DND-41 (cell line): ENCODE measurements around the gene TWF2.
A peak's percentile ranks its signal among the peaks of the same experiment; 100 is the strongest.

ENCODE experiments used
- ATAC-seq: fragments of 200-7000 bp; cut with Tn5 transposase; 3 replicates; pipeline ENCODE4 v1.9.1; 2021; ENCODE audit warnings: low read depth; ENCODE audit not compliant: insufficient read depth
- DNase-seq: peaks from one replicate; pipeline ENCODE4 v3.0.0-alpha.2; 2020
- H2AFZ ChIP-seq: 2 replicates; pipeline ENCODE4 v1.6.0; 2012; ENCODE audit warnings: low read depth, low read length
- H3K27ac ChIP-seq: 2 replicates; pipeline ENCODE4 v1.5.1; 2012; ENCODE audit warnings: low read length, inconsistent platforms
- H3K27me3 ChIP-seq: fragments of 200-600 bp; sonication (generic); 2 replicates; pipeline ENCODE4 v1.6.0; 2012; ENCODE audit warnings: low read length, mild to moderate bottlenecking, inconsistent platforms; ENCODE audit not compliant: insufficient read depth, poor library complexity
- H3K36me3 ChIP-seq: 2 replicates; pipeline ENCODE4 v1.5.1; 2012; ENCODE audit warnings: low read length, inconsistent platforms; ENCODE audit not compliant: insufficient read depth
- H3K4me1 ChIP-seq: 2 replicates; pipeline ENCODE4 v1.5.1; 2012; ENCODE audit warnings: mild to moderate bottlenecking, low read length; ENCODE audit not compliant: insufficient read depth
- H3K4me2 ChIP-seq: 2 replicates; pipeline ENCODE4 v1.6.0; 2012; ENCODE audit warnings: mild to moderate bottlenecking, moderate library complexity, low read length, inconsistent platforms; ENCODE audit not compliant: insufficient read depth
- H3K4me3 ChIP-seq, 2 experiments: fragments of 200-600 bp in 1 of 2; shearing (Covaris generic) in 1 of 2; 2 replicates each; pipeline ENCODE4 v1.5.1; 2012 to 2016; ENCODE audit warnings: inconsistent platforms in 2 of 2, low read length in 2 of 2, mild to moderate bottlenecking in 2 of 2, low read depth in 1 of 2, moderate library complexity in 1 of 2
- H3K79me2 ChIP-seq: 2 replicates; pipeline ENCODE4 v1.6.0; 2012; ENCODE audit warnings: low read length, inconsistent platforms; ENCODE audit not compliant: insufficient read depth
- H3K9ac ChIP-seq: 2 replicates; pipeline ENCODE4 v1.6.0; 2012; ENCODE audit warnings: low read depth, mild to moderate bottlenecking, inconsistent platforms, low read length, moderate library complexity
- H3K9me3 ChIP-seq: 2 replicates; pipeline ENCODE4 v1.5.1; 2012; ENCODE audit warnings: low read length, moderate library complexity, mild to moderate bottlenecking, inconsistent platforms; ENCODE audit not compliant: insufficient read depth, severe bottlenecking
- H4K20me1 ChIP-seq: 2 replicates; pipeline ENCODE4 v1.6.0; 2012; ENCODE audit warnings: low read length; ENCODE audit not compliant: insufficient read depth
- CTCF ChIP-seq: IDR thresholded peaks from 2 replicates; pipeline ENCODE4 v1.5.1; 2012; ENCODE audit warnings: borderline replicate concordance, low read length, moderate library complexity, mild to moderate bottlenecking; ENCODE audit not compliant: poor library complexity, severe bottlenecking; ENCODE audit errors: extremely low read depth
- EZH2 ChIP-seq: IDR thresholded peaks from 3 replicates; pipeline ENCODE4 v1.6.1; 2012; ENCODE audit warnings: borderline replicate concordance, low read depth, mild to moderate bottlenecking, moderate library complexity, low read length, inconsistent platforms; ENCODE audit not compliant: severe bottlenecking

TWF2 gene

DNA sequence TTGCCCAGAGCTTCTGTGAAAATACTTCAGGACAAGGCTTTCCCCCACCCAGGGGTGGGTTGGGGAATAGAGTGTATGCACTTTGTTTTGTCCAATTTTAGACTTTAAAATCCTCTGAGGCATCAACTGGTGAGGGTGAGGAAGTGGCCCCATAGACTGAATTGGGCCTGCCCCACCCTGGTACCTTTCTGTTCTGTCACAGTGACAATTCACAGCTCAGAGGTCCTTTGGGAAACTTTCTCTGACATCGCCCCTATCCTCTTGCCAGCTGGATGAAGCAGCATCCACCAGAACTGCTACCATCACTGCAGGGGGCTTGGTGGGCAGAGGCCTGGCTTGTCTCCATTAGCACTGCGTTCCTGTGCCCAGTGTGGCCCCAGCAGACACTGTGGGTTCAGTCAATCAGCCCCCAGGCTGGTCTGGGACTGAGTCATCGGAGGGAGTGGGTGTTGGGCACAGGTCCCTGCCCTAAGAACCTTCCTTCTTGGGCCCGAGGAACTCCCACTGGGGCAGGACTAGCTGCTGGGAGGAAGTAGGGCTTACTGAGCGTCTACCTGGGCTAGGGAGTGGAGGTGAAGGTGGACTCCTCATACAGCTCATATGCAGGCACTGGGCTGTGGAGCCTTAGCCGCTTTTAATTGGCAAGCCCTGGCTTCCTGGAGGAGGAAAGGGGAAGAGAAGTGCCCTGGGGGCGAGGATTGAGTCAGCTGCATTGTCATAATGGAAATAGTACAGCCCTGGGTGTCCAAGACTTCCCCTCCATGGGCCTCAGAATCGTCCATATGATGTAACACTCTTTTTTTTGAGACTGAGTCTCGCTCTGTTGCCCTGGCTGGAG lies 5.1 kb upstream of the TWF2 start:
- no peak overlapping the region for H3K4me3 ChIP-seq
- peaks cover 49% of the 10 kb centered on the region for H3K4me1 ChIP-seq
- peaks cover 15% of the 10 kb centered on the region for H3K79me2 ChIP-seq
- no peaks in the 10 kb centered on the region for H3K9me3 ChIP-seq
- H3K36me3 ChIP-seq, result peaks cover 7% of the 10 kb centered on the region
- H3K9ac ChIP-seq, result no peak overlapping the region
- H2AFZ ChIP-seq, result no peak overlapping the region
- TF ChIP-seq CTCF, result no peak
- TF ChIP-seq EZH2, result no peak
- ATAC-seq (no peak), DNase-seq (no peak)
- H3K4me2 ChIP-seq, result 0 out of 2 replicates have a peak overlapping the region, but pooled peaks have one; percentile 89
- no peak overlapping the region; the same call in 1 of the 2 replicates for H3K27ac ChIP-seq
- H4K20me1 ChIP-seq, result peaks cover 9% of the 10 kb centered on the region
- H3K27me3 ChIP-seq, result no peaks in the 10 kb centered on the region

- H3K4me2 ChIP-seq, result no peak overlapping the region
Observed at GRCh38 chr3:52242039-52242438, 3.1 kb upstream of the TWF2 start.

GRCh38 chr3:52240886-52241370 lies 2.0 kb upstream of the TWF2 start:
- peak overlapping the region; percentile 86 for H3K27ac ChIP-seq
- no peak for TF ChIP-seq EZH2
- TF ChIP-seq CTCF, result no peak
- H3K4me2 ChIP-seq, result peak overlapping the region; percentile 91
- H3K36me3 ChIP-seq, result no peaks in the 10 kb centered on the region; the same call in 1 of the 2 replicates
- no peaks in the 10 kb centered on the region for H3K27me3 ChIP-seq
- no peak for ATAC-seq
- H2AFZ ChIP-seq, result no peak overlapping the region
- H3K9ac ChIP-seq, result peak overlapping the region; percentile 6; the same call in 1 of the 2 replicates
- H3K4me3 ChIP-seq, result peak overlapping the region in 1 of 2 experiments; percentile 72; a peak in 1 of 4 replicates
- peaks cover 41% of the 10 kb centered on the region for H3K79me2 ChIP-seq
- DNase-seq, result no peak
- peaks cover 16% of the 10 kb centered on the region for H4K20me1 ChIP-seq
- H3K9me3 ChIP-seq, result no peaks in the 10 kb centered on the region
- H3K4me1 ChIP-seq, result peaks cover 57% of the 10 kb centered on the region

More at GRCh38 chr3:52242039-52242438, 3.1 kb upstream of the TWF2 start:
- no peak overlapping the region for H3K27ac ChIP-seq
- H3K79me2 ChIP-seq, result peaks cover 31% of the 10 kb centered on the region
- H3K9me3 ChIP-seq, result no peaks in the 10 kb centered on the region
- peaks cover 23% of the 10 kb centered on the region for H4K20me1 ChIP-seq
- no peak overlapping the region for H3K4me3 ChIP-seq
- TF ChIP-seq CTCF, result no peak
- TF ChIP-seq EZH2, result no peak
- no peak overlapping the region for H2AFZ ChIP-seq
- H3K36me3 ChIP-seq, result no peaks in the 10 kb centered on the region; the same call in 1 of the 2 replicates
- H3K4me1 ChIP-seq, result peaks cover 60% of the 10 kb centered on the region
- DNase-seq (no peak), ATAC-seq (no peak)
- no peak overlapping the region for H3K9ac ChIP-seq
- H3K27me3 ChIP-seq, result no peaks in the 10 kb centered on the region
